Measurements from ENCODE around the gene TRAPPC13.

The TRAPPC13 gene

GRCh38 chr5:65693121-65693520, 68.3 kb downstream of the TRAPPC13 start:
- no peak overlapping the region for H3K4me3 ChIP-seq (ENCODE audit: low read depth, low read length)
- no peak for TF ChIP-seq CTCF (IDR thresholded peaks at IDR 0.05; ENCODE audit: low read depth, low read length)

- TF ChIP-seq CTCF (IDR thresholded peaks at IDR 0.05; ENCODE audit: low read depth, low read length) = no peak
- no peak overlapping the region for H3K4me3 ChIP-seq (ENCODE audit: low read depth, low read length)
Measured at GRCh38 chr5:65695162-65695755, 70.4 kb downstream of the TRAPPC13 start.

DNA sequence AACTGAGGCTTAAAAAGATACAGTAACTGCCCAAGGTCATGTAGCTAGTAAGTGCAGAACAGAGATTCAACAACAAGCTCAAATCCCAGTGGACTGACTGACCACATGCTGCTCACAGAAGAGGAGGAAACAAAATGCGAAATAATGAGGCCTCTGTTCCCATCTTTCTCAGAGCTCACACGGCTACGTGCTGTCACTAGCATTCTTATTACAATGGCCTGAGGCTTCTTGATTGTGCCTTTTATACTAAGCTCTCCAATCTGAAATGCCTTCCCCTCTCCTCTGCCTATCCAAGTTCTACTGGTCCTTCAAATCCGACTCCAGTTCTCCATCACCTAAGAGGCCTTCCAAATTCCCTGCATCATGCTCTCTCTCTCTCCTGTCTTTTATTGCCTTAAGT, 71.1 kb downstream of the TRAPPC13 start:
- no peak for TF ChIP-seq CTCF (IDR thresholded peaks at IDR 0.05; ENCODE audit: low read depth, low read length)
- H3K4me3 ChIP-seq (ENCODE audit: low read depth, low read length) = no peak overlapping the region

DNA sequence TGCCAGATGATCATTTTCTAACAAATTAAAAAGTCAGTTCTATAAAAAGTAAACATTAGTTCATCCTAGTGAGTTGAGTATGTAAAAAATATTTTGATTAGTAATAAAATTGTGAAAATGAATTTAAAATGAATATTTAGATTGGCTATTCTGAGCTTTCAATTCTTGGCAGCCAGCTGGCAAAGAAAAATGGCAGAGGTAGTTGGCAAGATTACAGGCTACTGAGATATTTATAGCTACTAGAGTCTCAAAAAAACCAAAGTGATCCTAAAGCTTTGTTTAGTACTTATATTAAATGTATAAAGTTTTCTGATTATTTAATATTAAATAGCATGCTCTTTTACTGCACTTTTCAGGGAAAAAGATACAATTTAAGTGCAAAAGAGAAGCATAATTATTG, 72.1 kb downstream of the TRAPPC13 start:
- no peak overlapping the region for H3K4me3 ChIP-seq (ENCODE audit: low read depth, low read length)
- TF ChIP-seq CTCF (IDR thresholded peaks at IDR 0.05; ENCODE audit: low read depth, low read length) = no peak

DNA sequence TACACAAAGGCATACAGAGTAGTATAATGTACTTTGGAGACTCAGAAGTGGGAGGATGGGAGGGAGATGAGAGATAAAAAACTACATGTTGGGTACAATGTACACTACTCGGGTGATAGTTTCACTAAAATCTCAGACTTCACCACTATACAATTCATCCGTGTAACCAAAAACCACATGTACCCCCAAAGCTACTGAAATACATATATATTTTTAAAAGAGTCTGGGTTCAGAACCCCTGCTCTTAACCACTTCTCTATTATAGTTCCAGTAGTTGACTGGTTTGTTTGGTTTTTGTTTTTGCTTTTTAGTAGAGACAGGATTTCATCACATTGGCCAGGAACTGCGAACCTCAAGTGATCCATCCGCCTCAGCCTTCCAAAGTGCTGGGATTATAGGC, 74.5 kb downstream of the TRAPPC13 start:
- no peak overlapping the region for H3K4me3 ChIP-seq (ENCODE audit: low read depth, low read length)
- TF ChIP-seq CTCF (IDR thresholded peaks at IDR 0.05; ENCODE audit: low read depth, low read length) = no peak

GRCh38 chr5:65702036-65702435, 77.2 kb downstream of the TRAPPC13 start:
- no peak overlapping the region for H3K4me3 ChIP-seq (ENCODE audit: low read depth, low read length)

More at GRCh38 chr5:65702036-65702435, 77.2 kb downstream of the TRAPPC13 start:
- no peak for TF ChIP-seq CTCF (IDR thresholded peaks at IDR 0.05; ENCODE audit: low read depth, low read length)

Measured in WI38 (cell line).